Karpas-422 (cell line): ENCODE results near the gene RITA1. TPM values are rescaled to one million over a fixed set of nuclear protein-coding genes. Genes with fewer than 3 reads are reported as not detected.

Source experiments
- DNase-seq: peaks from one replicate; pipeline ENCODE4 v3.0.0-alpha.2; 2015
- H2AFZ ChIP-seq: fragments of 200-600 bp; sonication (generic); 2 replicates; pipeline ENCODE4 v1.6.1; 2014; ENCODE audit warnings: antibody characterized with exemption, low read length, mixed read lengths
- H3K27ac ChIP-seq: fragments of 200-600 bp; sonication (generic); 2 replicates; pipeline ENCODE4 v1.5.1; 2014; ENCODE audit warnings: mild to moderate bottlenecking, low read length, moderate library complexity
- H3K27me3 ChIP-seq: fragments of 200-600 bp; sonication (generic); 2 replicates; pipeline ENCODE4 v1.6.1; 2014; ENCODE audit warnings: low read length, mixed read lengths
- H3K36me3 ChIP-seq: fragments of 200-600 bp; sonication (generic); 2 replicates; pipeline ENCODE4 v1.6.1; 2014; ENCODE audit warnings: low read length, mixed read lengths; ENCODE audit not compliant: insufficient read depth
- H3K4me1 ChIP-seq: fragments of 200-600 bp; sonication (generic); 2 replicates; pipeline ENCODE4 v1.6.1; 2014; ENCODE audit warnings: mild to moderate bottlenecking, low read length, mixed read lengths
- H3K4me2 ChIP-seq: fragments of 200-600 bp; sonication (generic); 2 replicates; pipeline ENCODE4 v1.6.1; 2014; ENCODE audit warnings: low read length, low read depth, mild to moderate bottlenecking; ENCODE audit not compliant: poor library complexity, severe bottlenecking
- H3K4me3 ChIP-seq: fragments of 200-600 bp; sonication (generic); 2 replicates; pipeline ENCODE4 v1.5.1; 2014; ENCODE audit warnings: mild to moderate bottlenecking, antibody characterized with exemption, low read length, mixed read lengths
- H3K79me2 ChIP-seq: fragments of 200-600 bp; sonication (generic); 2 replicates; pipeline ENCODE4 v1.6.1; 2014; ENCODE audit warnings: mild to moderate bottlenecking, low read length, mixed read lengths
- H3K9ac ChIP-seq: fragments of 200-600 bp; sonication (generic); 2 replicates; pipeline ENCODE4 v1.6.0; 2014; ENCODE audit warnings: low read length
- H3K9me2 ChIP-seq: fragments of 200-600 bp; sonication (generic), shearing (Covaris generic); replicated peaks from 2 replicates; pipeline ENCODE4 v1.6.0; 2014; ENCODE audit warnings: mild to moderate bottlenecking, low read length, moderate library complexity; ENCODE audit not compliant: insufficient read depth
- H3K9me3 ChIP-seq: fragments of 300-700, 200-600 bp; sonication (generic); 2 replicates; pipeline ENCODE4 v1.6.1; 2014; ENCODE audit warnings: low read length, mixed read lengths
- H4K20me1 ChIP-seq: fragments of 200-600 bp; sonication (generic); 2 replicates; pipeline ENCODE4 v1.6.1; 2014; ENCODE audit warnings: mild to moderate bottlenecking, antibody characterized with exemption, low read length, low read depth; ENCODE audit not compliant: insufficient read depth
- total RNA-seq: library from RNA; depleted of rRNA; stranded (reverse); fragments of >200 nt; shearing (Covaris generic); gene quantifications from 2 replicates; pipeline ENCODE4 v1.2.3, GENCODE V29; 2014; ENCODE audit warnings: low replicate concordance

The RITA1 gene
- total RNA-seq, 1 experiment from 2014 or later = 34.3 TPM

DNA sequence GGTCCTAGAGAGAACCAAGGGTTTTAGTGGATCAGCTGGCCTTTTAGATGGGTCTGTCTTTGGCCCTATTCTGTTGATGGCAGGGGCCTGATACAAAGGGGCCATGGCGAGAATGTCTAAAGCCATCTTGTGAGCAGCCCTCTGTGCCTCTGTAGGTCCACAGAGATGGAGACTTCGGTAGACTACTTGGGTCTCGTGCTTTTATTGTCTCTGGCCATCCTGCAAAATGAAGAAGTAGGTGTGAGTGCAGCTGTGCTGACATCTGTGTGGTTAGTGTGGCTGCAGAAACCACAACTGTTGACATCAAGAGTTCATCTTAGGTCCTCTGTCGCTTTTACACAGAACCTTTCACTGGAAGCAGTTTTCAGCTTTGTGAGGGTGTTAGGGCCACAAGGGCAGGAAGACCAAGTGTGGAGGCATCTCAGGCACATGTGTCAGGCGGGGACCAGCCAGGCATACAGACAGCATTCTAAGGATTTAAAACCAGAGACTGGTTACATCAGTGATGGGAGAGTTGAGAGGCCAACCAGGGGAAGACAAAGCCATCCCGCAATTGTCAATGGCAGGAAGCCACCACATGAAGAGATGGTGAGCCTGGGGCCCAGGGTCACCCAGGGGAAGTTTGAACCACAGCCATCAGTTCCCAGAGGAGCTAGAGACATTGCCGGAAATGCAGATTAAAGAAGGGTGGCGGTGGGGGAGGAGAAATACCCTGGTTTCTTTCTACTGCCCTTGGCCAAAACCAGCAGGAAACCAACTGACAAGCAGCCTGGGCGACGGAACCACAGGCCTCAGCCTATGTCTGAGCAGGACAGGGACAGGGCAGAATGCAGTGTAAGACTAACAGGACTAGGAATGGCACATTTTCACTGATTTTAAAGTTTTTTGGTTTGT is 22.8 kb downstream of the RITA1 start:
- Histone ChIP-seq H3K4me2 (peak overlapping the region; percentile 74), H3K4me3 (peak overlapping the region; percentile 45), H3K27ac (peak overlapping the region; percentile 98), H3K9ac (peak overlapping the region; percentile 74), H3K4me1 (peaks cover 38% of the 10 kb centered on the region), H3K79me2 (no peaks in the 10 kb centered on the region), H3K36me3 (no peaks in the 10 kb centered on the region), H4K20me1 (no peaks in the 10 kb centered on the region), H2AFZ (peak overlapping the region; percentile 31; the same call in 1 of the 2 replicates), H3K9me2 (no peaks in the 10 kb centered on the region), H3K27me3 (no peaks in the 10 kb centered on the region), H3K9me3 (no peaks in the 10 kb centered on the region)
- peak; percentile 94 for DNase-seq

- Histone ChIP-seq H3K79me2 (no peaks in the 10 kb centered on the region), H2AFZ (no peak overlapping the region), H3K9me3 (no peaks in the 10 kb centered on the region), H3K27me3 (no peaks in the 10 kb centered on the region), H3K36me3 (no peaks in the 10 kb centered on the region), H3K9ac (no peak overlapping the region), H3K4me1 (peaks cover 44% of the 10 kb centered on the region), H3K4me2 (no peak overlapping the region), H4K20me1 (no peaks in the 10 kb centered on the region), H3K27ac (no peak overlapping the region), H3K9me2 (no peaks in the 10 kb centered on the region), H3K4me3 (no peak overlapping the region)
- DNase-seq = no peak
These were observed 25.6 kb downstream of the RITA1 start for GRCh38 chr12:113211160-113211559.

- H4K20me1 ChIP-seq = no peaks in the 10 kb centered on the region
- H2AFZ ChIP-seq = no peak overlapping the region
- H3K36me3 ChIP-seq = no peaks in the 10 kb centered on the region
- H3K79me2 ChIP-seq = no peaks in the 10 kb centered on the region
- peak; percentile 43 for DNase-seq
- no peaks in the 10 kb centered on the region for H3K9me3 ChIP-seq
- peaks cover 31% of the 10 kb centered on the region for H3K4me1 ChIP-seq
- no peaks in the 10 kb centered on the region for H3K27me3 ChIP-seq
- H3K9me2 ChIP-seq = no peaks in the 10 kb centered on the region
- H3K4me2 ChIP-seq = no peak overlapping the region
- H3K27ac ChIP-seq = no peak overlapping the region
- no peak overlapping the region for H3K9ac ChIP-seq
- H3K4me3 ChIP-seq = no peak overlapping the region
These were observed 29.4 kb downstream of the RITA1 start for GRCh38 chr12:113214895-113215400.

GRCh38 chr12:113216027-113216426 is 30.5 kb downstream of the RITA1 start:
- H3K9ac ChIP-seq = no peak overlapping the region
- H2AFZ ChIP-seq = no peak overlapping the region
- DNase-seq = no peak
- no peak overlapping the region for H3K4me2 ChIP-seq
- no peaks in the 10 kb centered on the region for H3K9me3 ChIP-seq
- no peaks in the 10 kb centered on the region for H3K27me3 ChIP-seq
- H3K79me2 ChIP-seq = no peaks in the 10 kb centered on the region
- no peaks in the 10 kb centered on the region for H4K20me1 ChIP-seq
- no peaks in the 10 kb centered on the region for H3K9me2 ChIP-seq
- no peak overlapping the region for H3K27ac ChIP-seq
- peaks cover 35% of the 10 kb centered on the region for H3K4me1 ChIP-seq
- H3K4me3 ChIP-seq = no peak overlapping the region
- H3K36me3 ChIP-seq = no peaks in the 10 kb centered on the region

DNA sequence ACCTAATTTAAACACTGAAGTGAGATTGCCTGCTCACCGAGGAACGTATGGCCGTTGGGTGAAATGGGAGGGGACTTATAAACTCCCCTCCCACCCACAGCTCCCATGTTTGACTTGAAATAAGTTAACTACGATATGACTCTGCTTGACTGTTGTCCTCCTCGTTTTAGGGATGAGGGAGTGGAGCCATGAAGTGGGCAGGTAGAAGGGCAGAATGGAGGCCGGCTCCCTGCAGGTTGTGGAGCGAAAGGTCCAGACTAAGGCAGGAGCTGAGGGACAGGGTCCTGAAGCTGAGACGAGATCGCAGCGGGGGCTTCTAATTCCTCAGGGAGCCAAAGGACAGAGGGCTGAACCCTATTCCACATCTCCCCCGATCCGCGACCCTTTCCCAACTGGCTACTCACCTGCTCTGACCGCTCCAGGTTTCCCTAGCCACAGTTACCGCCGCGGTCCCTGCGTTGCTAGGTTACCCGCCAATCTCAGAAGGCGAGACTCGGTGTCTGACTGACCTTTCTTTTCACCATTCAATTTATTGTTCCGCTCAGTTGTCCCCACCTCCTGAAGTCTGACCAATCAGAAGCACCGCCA is 35.2 kb downstream of the RITA1 start:
- Histone ChIP-seq H3K4me3 (peak overlapping the region; percentile 67), H2AFZ (0 out of 2 replicates have a peak overlapping the region, but pooled peaks have one; percentile 47), H3K4me2 (peak overlapping the region; percentile 70), H3K9ac (peak overlapping the region; percentile 59), H3K27me3 (no peaks in the 10 kb centered on the region), H3K27ac (no peak overlapping the region), H3K9me2 (no peaks in the 10 kb centered on the region), H3K79me2 (peaks cover 29% of the 10 kb centered on the region), H3K9me3 (no peaks in the 10 kb centered on the region), H3K4me1 (peaks cover 45% of the 10 kb centered on the region), H4K20me1 (no peaks in the 10 kb centered on the region), H3K36me3 (no peaks in the 10 kb centered on the region)
- DNase-seq = peak; percentile 54

- Histone ChIP-seq H3K9me2 (no peaks in the 10 kb centered on the region), H3K79me2 (peaks cover 29% of the 10 kb centered on the region), H3K4me1 (peaks cover 45% of the 10 kb centered on the region), H3K36me3 (no peaks in the 10 kb centered on the region), H4K20me1 (no peaks in the 10 kb centered on the region), H3K27ac (peak within 1 kb of the TSS; percentile 86), H3K4me2 (peak within 1 kb of the TSS; percentile 83), H2AFZ (0 out of 2 replicates have a peak within 1 kb of the TSS, but pooled peaks have one; percentile 47), H3K27me3 (no peaks in the 10 kb centered on the region), H3K4me3 (peak within 1 kb of the TSS; percentile 87), H3K9ac (peak within 1 kb of the TSS; percentile 87), H3K9me3 (no peaks in the 10 kb centered on the region)
- peak; percentile 100 for DNase-seq
These were observed 35.9 kb downstream of the RITA1 start, which contains the start of gene TPCN1 for GRCh38 chr12:113221181-113221996. TSS of gene TPCN1 (plus strand) at chr12:113221464. CDS start at chr12:113226853, 5,389 bp downstream.

DNA sequence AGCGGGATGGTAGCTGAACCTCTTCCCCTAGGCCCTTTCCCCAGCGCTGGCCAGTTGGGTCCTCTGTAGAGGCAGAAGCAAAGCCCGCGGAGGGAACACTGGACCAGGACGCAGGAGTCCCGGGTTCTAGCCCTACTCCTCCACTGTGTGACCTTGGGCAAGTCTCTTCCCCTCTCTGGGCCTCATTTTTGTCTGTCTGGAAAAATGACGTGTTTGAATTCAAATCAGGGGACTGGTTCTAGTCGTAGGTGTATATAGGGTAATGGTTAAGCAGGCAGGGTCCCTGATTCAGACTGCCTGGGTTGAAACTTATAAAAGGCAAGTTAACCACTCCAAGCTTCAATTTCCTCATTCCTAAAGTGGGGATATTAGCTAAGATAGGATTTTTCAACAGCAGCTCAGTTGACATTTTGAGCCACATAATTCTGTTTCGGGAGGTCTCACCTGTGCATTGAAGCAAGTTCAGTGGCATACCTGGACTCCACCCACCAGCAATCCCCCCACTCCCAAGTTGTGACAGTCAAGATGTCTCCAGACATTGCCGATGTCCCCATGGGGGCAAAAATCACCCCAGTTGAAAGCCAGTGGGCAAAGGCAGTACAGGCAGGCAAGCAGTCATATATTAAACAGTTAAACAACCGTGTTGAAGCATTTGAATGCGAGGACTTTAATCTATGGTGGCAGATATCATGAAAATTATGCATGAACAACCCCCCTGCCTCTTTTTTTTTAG is 36.6 kb downstream of the RITA1 start:
- Histone ChIP-seq H3K27ac (peak overlapping the region; percentile 86), H3K79me2 (peaks cover 29% of the 10 kb centered on the region), H3K4me2 (peak overlapping the region; percentile 83), H3K27me3 (no peaks in the 10 kb centered on the region), H3K9me3 (no peaks in the 10 kb centered on the region), H3K4me3 (peak overlapping the region; percentile 87), H2AFZ (no peak overlapping the region), H3K9ac (peak overlapping the region; percentile 87), H4K20me1 (no peaks in the 10 kb centered on the region), H3K36me3 (0 out of 2 replicates have a peak, but pooled peaks cover 2% of the 10 kb centered on the region), H3K4me1 (peaks cover 42% of the 10 kb centered on the region), H3K9me2 (no peaks in the 10 kb centered on the region)
- DNase-seq = peak; percentile 81
